ENCODE results near the gene CD34.

GRCh38 chr1:207894704-207895103, 16.2 kb downstream of the CD34 start:
- no peak for TF ChIP-seq POLR2AphosphoS5 (IDR thresholded peaks at IDR 0.05)
- no peak for TF ChIP-seq CTCF (IDR thresholded peaks at IDR 0.05)
- no peak for TF ChIP-seq POLR2A (IDR thresholded peaks at IDR 0.05)
